ENCODE data around the gene MAPK11.

Gene MAPK11

DNA sequence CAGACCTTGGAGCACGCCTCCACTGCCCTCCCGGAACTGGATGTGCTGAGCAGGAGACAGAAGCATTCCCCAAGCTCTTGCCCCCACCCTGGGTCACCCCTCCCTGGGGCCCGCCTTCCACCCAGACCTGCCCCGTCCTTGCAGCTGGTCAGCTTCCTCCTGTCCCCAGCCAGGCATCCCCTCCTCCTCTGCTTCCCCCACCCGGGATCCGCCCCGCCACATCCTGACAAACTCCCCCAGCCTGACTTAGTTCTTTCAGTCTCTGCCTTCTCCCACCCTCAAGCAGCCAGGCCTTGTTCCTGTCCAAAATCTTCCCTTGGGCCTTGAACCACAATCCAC is 38.4 kb upstream of the MAPK11 start:
- DNase-seq (ENCODE audit: low read depth) = no peak
- TF ChIP-seq, protein P1, sequence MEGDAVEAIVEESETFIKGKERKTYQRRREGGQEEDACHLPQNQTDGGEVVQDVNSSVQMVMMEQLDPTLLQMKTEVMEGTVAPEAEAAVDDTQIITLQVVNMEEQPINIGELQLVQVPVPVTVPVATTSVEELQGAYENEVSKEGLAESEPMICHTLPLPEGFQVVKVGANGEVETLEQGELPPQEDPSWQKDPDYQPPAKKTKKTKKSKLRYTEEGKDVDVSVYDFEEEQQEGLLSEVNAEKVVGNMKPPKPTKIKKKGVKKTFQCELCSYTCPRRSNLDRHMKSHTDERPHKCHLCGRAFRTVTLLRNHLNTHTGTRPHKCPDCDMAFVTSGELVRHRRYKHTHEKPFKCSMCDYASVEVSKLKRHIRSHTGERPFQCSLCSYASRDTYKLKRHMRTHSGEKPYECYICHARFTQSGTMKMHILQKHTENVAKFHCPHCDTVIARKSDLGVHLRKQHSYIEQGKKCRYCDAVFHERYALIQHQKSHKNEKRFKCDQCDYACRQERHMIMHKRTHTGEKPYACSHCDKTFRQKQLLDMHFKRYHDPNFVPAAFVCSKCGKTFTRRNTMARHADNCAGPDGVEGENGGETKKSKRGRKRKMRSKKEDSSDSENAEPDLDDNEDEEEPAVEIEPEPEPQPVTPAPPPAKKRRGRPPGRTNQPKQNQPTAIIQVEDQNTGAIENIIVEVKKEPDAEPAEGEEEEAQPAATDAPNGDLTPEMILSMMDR (IDR thresholded peaks at IDR 0.05; ENCODE audit: low read depth, low read length, missing control alignments) = no peak
- no peak overlapping the region for H3K4me3 ChIP-seq (ENCODE audit: low read depth, low read length)

DNA sequence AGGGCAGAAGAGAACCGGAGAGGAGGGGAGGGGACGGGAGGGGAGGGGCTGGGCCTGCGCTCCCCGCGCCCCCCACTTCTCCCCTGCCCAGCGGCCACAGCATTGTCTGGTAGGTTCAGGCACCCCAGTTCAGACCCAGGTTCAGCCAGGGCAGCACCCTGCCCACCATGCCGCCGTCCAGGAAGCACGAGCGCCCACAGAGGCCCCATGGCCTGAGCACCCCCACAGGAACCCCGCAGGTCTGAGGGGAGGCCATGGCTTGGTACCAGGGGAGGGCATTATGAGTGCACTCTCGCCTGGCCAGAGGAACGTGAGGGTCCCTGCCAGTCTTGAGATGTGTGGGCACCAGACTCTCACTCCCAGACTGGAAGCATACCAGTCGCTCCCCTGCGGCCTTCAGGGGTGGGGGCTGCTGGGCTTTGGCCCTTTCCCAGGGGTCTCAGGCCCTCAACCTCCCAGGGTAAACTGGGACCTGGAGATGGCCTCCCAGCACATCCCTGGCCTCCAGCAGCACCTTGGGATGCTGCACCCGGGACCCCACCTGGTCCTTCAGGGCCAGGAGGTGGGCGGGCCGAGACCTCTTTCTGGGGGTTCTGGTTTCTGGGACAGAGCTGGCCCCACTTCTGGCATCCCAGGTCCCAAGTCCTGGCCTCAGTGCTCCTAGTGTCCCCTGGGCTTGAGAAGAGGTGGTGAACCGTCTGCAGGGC is 37.9 kb upstream of the MAPK11 start:
- TF ChIP-seq, protein P1 (IDR thresholded peaks at IDR 0.05; ENCODE audit: low read depth, low read length, missing control alignments) = no peak
- no peak for DNase-seq (ENCODE audit: low read depth)
- H3K4me3 ChIP-seq (ENCODE audit: low read depth, low read length) = peak overlapping the region; percentile 6; the same call in 1 of the 2 replicates

DNA sequence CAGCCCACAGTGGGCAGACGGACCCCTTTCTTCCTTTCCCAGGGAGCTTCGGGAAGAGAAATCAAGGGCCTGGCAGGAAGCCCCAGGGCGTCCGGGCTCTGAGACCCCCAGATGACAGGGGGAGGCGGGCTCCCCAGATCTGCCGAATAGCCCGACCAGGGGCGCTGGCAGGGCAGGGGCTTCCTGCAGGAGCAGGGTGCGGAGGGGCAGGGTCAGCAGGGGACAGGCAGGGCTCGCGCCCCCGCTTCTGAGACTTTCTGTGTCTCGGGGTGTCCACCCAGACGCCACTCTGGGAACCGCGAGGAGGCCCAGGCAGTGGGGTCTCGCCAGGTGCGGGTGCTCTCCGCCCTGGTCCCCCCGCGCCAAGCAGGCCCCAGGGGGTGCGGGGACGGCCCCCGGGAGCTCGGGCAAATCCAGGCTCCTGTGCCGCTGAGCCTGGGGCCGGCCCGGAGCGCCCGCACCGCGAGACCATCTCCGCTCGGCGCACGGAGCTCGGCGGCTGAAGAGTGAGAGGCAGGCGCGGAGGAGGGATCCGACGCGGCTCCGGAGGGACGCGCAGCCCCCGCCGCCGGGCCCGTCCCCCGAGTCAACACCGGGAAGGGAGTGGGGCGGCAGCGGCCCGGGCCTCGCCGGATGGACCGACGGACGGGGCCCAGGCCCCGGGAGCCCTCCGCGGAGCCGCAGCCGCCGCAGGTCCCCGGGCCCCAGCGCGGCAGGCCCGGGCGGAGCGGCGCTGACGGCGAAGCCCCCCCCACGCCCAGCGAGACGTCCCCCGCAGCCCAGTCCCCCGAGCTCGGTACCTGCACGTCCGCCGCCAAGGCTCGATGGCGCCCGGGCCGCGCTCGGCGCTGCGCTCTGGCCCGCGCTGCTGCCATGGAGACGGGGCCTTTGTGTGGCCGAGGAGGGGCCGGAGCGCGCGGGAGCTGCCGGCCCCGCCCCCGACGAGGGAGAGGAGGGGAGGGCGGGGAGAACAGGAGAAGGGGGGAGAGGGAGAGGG is 36.9 kb upstream of the MAPK11 start, which contains the start of gene PLXNB2:
PLXNB2 (minus strand) TSS at position 894 of the 997 bp plus-strand sequence. CDS start 17,062 bp downstream, outside the sequence.
- H3K4me3 ChIP-seq (ENCODE audit: low read depth, low read length) = peak within 1 kb of the TSS; percentile 71
- peak; percentile 39 for DNase-seq (ENCODE audit: low read depth)
- TF ChIP-seq, protein P1 (IDR thresholded peaks at IDR 0.05; ENCODE audit: low read depth, low read length, missing control alignments) = no peak

DNA sequence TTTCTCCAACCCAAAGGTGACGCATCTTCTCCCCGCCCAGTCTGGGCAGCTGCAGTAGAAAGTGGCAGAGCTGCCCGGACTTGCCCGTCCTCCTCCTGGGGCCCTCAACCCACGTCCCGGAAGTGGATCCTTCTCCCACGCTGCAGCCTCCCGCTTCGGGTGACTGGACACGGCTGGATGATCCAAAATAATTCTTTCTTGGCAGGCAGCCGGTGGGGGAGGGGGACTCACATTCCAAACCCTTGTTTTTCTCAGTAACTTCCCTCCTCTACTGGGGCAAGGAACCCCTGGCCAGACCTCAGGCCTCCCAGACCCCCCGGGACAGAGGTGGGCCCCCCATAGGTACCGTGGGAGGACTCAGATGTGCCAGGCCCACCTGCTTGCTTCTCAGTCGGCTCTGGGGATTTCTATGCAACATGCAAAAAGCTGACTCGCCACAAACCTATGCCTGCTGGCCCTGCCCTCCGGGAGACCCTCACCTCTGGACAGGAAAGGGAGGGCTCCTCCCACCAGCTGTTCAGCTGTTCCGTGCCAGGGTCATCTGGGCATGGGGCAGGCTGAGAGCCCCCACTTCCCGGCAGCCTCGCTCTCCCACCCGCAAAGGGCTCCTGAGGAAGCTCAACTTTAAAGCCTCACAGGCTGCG is 35.9 kb upstream of the MAPK11 start:
- peak overlapping the region; percentile 71 for H3K4me3 ChIP-seq (ENCODE audit: low read depth, low read length)
- TF ChIP-seq, protein P1 (IDR thresholded peaks at IDR 0.05; ENCODE audit: low read depth, low read length, missing control alignments) = no peak
- DNase-seq (ENCODE audit: low read depth) = no peak

DNA sequence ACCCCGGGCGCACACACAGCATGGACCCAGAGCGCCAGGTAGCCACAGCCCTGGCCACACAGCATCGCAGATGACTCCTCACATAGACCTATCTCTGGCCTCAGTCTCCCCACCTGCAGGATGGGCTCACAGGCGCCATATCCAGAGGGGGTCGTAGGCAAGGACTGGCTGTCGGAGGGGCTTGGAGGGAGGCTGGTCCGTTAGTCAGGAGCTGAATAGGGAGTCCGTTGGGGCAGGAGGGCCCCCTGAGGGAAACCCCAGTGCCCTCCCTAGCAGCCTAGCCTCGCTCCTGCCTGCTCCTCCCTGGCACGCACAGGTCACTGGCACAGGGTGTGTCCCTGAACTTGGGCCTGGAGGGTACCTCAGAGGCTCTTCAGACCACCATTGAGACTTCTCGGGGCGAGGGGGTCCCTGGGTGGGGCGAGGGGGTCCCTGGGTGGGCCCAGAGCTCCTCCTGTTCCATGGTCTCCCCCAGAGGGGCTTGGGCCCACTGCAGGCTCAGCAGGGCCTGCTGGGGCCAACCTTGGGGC is 35.3 kb upstream of the MAPK11 start:
- peak overlapping the region; percentile 71 for H3K4me3 ChIP-seq (ENCODE audit: low read depth, low read length)

More for the DNA sequence above, 35.3 kb upstream of the MAPK11 start:
- no peak for DNase-seq (ENCODE audit: low read depth)
- TF ChIP-seq, protein P1 (IDR thresholded peaks at IDR 0.05; ENCODE audit: low read depth, low read length, missing control alignments) = no peak
